Measurements from ENCODE around the gene MSRB1. TPM values are rescaled to one million over a fixed set of nuclear protein-coding genes. Genes with fewer than 3 reads are reported as not detected.

Gene MSRB1
- total and polyA plus RNA-seq, 2 of the 8 experiments (the other 6 are each of a cell fraction or from before 2014, with no cell fraction given) = 28.2 to 51.4 TPM

- H3K23ac ChIP-seq (ENCODE audit: insufficient read length) = no peak overlapping the region
- peak overlapping the region; percentile 95 for H4K8ac ChIP-seq (ENCODE audit: extremely low read depth, insufficient read depth, low read length)
- H3K36me3 ChIP-seq (ENCODE audit: control insufficient read depth in 2 of 4, insufficient read depth in 4 of 4, low read length in 3 of 4) = no peaks in the 10 kb centered on the region
- H3K56ac ChIP-seq (replicated peaks; ENCODE audit: insufficient read length, low read depth, low read length) = no peak overlapping the region
- H3K27ac ChIP-seq (ENCODE audit: low read depth, low read length) = no peak overlapping the region
- H3K9me3 ChIP-seq (ENCODE audit: insufficient read depth in 2 of 2, low read depth in 1 of 2, low read length in 1 of 2) = no peaks in the 10 kb centered on the region
- ChIA-PET POLR2A (ENCODE audit: partially characterized antibody) (interaction anchor here (1.4 to 19.8 kb wide), 4 partner anchors 10 to 201 kb away, joined by 3 to 336 read pairs (median 84); partner anchors contain the start of genes MSRB1, NDUFB10, RNF151 and RPS2), CTCF (ENCODE audit: partially characterized antibody) (interaction anchor here (0.8 to 6.5 kb wide), 11 partner anchors 12 to 258 kb away, joined by 3 to 62 read pairs (median 3); partner anchors contain the start of genes MSRB1 and RNF151)
- H3K27me3 ChIP-seq (replicated peaks in 1 of 4; ENCODE audit: control insufficient read depth in 3 of 4, extremely low read depth in 1 of 4, insufficient read depth in 3 of 4, low read length in 3 of 4) = peaks cover 0 to 2% (median 0%) of the 10 kb centered on the region in 4 experiments; a peak in 3 of 7 replicates
- H3K14ac ChIP-seq (ENCODE audit: insufficient read length) = no peak overlapping the region
- FAIRE-seq (no peak), DNase-seq (ENCODE audit: low read depth in 1 of 2, low spot score in 2 of 2) (no peak)
- H2BK12ac ChIP-seq (ENCODE audit: low read depth, low read length) = no peak overlapping the region
- no peak overlapping the region for H2BK20ac ChIP-seq (ENCODE audit: low read length)
- H4K5ac ChIP-seq (ENCODE audit: insufficient read length, low read depth, low read length) = no peak overlapping the region
- no peak overlapping the region for H3K4me2 ChIP-seq (ENCODE audit: insufficient read depth in 1 of 2, low read depth in 2 of 2, low read length in 2 of 2)
- no peaks in the 10 kb centered on the region for H4K20me1 ChIP-seq (replicated peaks in 1 of 2; ENCODE audit: control insufficient read depth in 1 of 2, insufficient read depth in 2 of 2, low read length in 2 of 2)
- H3K4me1 ChIP-seq (replicated peaks in 1 of 4; ENCODE audit: control insufficient read depth in 3 of 4, insufficient read depth in 4 of 4, low read length in 3 of 4) = no peaks in the 10 kb centered on the region
- no peak overlapping the region for H3K9ac ChIP-seq (replicated peaks in 1 of 4; ENCODE audit: extremely low read depth in 1 of 4, low read depth in 3 of 4, low read length in 3 of 4)
- no peak for TF ChIP-seq RAD21 (IDR thresholded peaks at IDR 0.05 in 1 of 2, conservative IDR thresholded peaks at IDR 0.05 in 1 of 2; ENCODE audit: low read depth in 2 of 2, low read length in 2 of 2)
- no peak for TF ChIP-seq JUND (IDR thresholded peaks at IDR 0.05; ENCODE audit: low read length)
- no peak for TF ChIP-seq TAF7 (optimal IDR thresholded peaks at IDR 0.05; ENCODE audit: borderline replicate concordance, low read depth, low read length)
- TF ChIP-seq TAF1 (IDR thresholded peaks at IDR 0.05; ENCODE audit: low read depth, low read length) = no peak
- no peak for TF ChIP-seq CEBPB (IDR thresholded peaks at IDR 0.05; ENCODE audit: low read depth, low read length)
- TF ChIP-seq CTBP2 (IDR thresholded peaks at IDR 0.05; ENCODE audit: borderline replicate concordance, insufficient read depth, insufficient read length, low read length) = no peak
- H3K4ac ChIP-seq (replicated peaks; ENCODE audit: insufficient read length, low read depth, low read length) = no peak overlapping the region
- no peak overlapping the region for H3K4me3 ChIP-seq (ENCODE audit: extremely low read depth in 1 of 4, insufficient read depth in 2 of 4, low read depth in 3 of 4, low read length in 4 of 4)
- WGBS, 2 experiments (ENCODE audit: extremely low coverage in 1 of 2, insufficient coverage in 1 of 2, insufficient read length in 1 of 2, insufficient replicate concordance in 2 of 2, low coverage in 1 of 2, low lambda C conversion rate in 2 of 2, missing lambda C conversion rate in 1 of 2) = 90% methylated on average over 19 of the region's 22 CpGs; no CpG with 5 or more reads in 1 of the 2 experiments
- no peaks in the 10 kb centered on the region for H3K79me1 ChIP-seq (ENCODE audit: low read depth, low read length)
- H2AK5ac ChIP-seq (ENCODE audit: low read depth, low read length) = no peak overlapping the region
- no peaks in the 10 kb centered on the region for H3K23me2 ChIP-seq (ENCODE audit: low read depth, low read length)
- H4K91ac ChIP-seq (replicated peaks; ENCODE audit: insufficient read length, low read length) = no peak overlapping the region
- H2BK120ac ChIP-seq (replicated peaks; ENCODE audit: low read depth, low read length) = no peak overlapping the region
- no peak overlapping the region for H2BK15ac ChIP-seq (ENCODE audit: low read length)
- no peak overlapping the region; the same call in 1 of the 2 replicates for H2BK5ac ChIP-seq (ENCODE audit: low read depth, low read length)
- no peak overlapping the region for H3K18ac ChIP-seq (ENCODE audit: extremely low read depth, low read length)
- H2AFZ ChIP-seq (ENCODE audit: low read length) = no peak overlapping the region
- no peaks in the 10 kb centered on the region for H3K79me2 ChIP-seq (ENCODE audit: control insufficient read depth in 1 of 2, insufficient read depth in 2 of 2, low read length in 2 of 2)
Observed at GRCh38 chr16:1953734-1954133, 10.7 kb upstream of the MSRB1 start.

Data from H1 (cell line).